Measurements from ENCODE around the gene CDKN2B-AS1. TPM values are rescaled to one million over a fixed set of nuclear protein-coding genes. Genes with fewer than 3 reads are reported as not detected.

Gene CDKN2B-AS1
- total RNA-seq, 2 donors from 2014 or later: not detected

DNA sequence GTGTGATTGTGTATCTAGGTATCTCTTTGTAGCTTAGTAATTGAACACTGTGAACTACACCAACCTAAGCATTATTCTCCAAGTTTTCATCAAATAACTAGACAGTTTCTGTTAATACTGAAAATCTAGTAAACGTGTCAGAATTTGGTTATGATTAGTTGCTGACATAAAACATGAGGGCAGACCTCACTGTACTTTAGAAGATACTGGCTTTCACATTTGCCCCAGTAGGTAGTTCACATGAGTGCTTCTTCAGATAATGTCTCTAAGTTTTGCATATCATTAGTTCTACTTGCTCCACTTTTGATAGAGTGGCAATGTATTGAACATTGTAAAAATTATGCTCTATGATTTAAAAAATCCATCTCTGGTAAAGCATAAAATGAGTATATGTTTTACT, 7.4 kb downstream of the CDKN2B-AS1 start:
- H3K27ac Mint-ChIP-seq: no peak overlapping the region
- 83% methylated on average over 1 of the region's 1 CpG; no CpG with 5 or more reads in 1 of the 2 experiments for WGBS, 2 experiments (ENCODE audit: insufficient coverage in 1 of 2, insufficient read length in 1 of 2)
- TF ChIP-seq, protein P1, sequence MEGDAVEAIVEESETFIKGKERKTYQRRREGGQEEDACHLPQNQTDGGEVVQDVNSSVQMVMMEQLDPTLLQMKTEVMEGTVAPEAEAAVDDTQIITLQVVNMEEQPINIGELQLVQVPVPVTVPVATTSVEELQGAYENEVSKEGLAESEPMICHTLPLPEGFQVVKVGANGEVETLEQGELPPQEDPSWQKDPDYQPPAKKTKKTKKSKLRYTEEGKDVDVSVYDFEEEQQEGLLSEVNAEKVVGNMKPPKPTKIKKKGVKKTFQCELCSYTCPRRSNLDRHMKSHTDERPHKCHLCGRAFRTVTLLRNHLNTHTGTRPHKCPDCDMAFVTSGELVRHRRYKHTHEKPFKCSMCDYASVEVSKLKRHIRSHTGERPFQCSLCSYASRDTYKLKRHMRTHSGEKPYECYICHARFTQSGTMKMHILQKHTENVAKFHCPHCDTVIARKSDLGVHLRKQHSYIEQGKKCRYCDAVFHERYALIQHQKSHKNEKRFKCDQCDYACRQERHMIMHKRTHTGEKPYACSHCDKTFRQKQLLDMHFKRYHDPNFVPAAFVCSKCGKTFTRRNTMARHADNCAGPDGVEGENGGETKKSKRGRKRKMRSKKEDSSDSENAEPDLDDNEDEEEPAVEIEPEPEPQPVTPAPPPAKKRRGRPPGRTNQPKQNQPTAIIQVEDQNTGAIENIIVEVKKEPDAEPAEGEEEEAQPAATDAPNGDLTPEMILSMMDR (conservative IDR thresholded peaks at IDR 0.05): no peak
- Histone ChIP-seq H3K4me3 (ENCODE audit: low read length) (no peak overlapping the region), H3K9me3 (ENCODE audit: control insufficient read depth, low read length) (no peaks in the 10 kb centered on the region), H3K27me3 (ENCODE audit: control insufficient read depth, insufficient read depth, low read length, poor library complexity, severe bottlenecking) (peaks cover 100% of the 10 kb centered on the region), H3K9ac (ENCODE audit: extremely low read depth, low read length, poor library complexity, severe bottlenecking) (no peak overlapping the region), H3K36me3 (ENCODE audit: control insufficient read depth, insufficient read depth, low read length) (peaks cover 11% of the 10 kb centered on the region), H3K4me1 (ENCODE audit: control insufficient read depth, insufficient read depth, low read length) (no peaks in the 10 kb centered on the region), H3K27ac (ENCODE audit: low read depth, low read length) (no peak overlapping the region)
- peaks cover 13% of the 10 kb centered on the region for H3K4me1 Mint-ChIP-seq
- peaks cover 2% of the 10 kb centered on the region for H3K36me3 Mint-ChIP-seq (ENCODE audit: low read depth)
- no peaks in the 10 kb centered on the region for H3K9me3 Mint-ChIP-seq
- DNase-seq: no peak
- H3K27me3 Mint-ChIP-seq (ENCODE audit: insufficient read depth): peaks cover 92% of the 10 kb centered on the region
- H3K4me3 Mint-ChIP-seq: no peak overlapping the region

- no peak overlapping the region for H3K9ac ChIP-seq (ENCODE audit: extremely low read depth, low read length, poor library complexity, severe bottlenecking)
- Mint-ChIP-seq H3K9me3 (no peaks in the 10 kb centered on the region), H3K27ac (peak overlapping the region; percentile 42), H3K4me3 (peak overlapping the region; percentile 54), H3K27me3 (ENCODE audit: insufficient read depth) (peaks cover 87% of the 10 kb centered on the region), H3K4me1 (peaks cover 16% of the 10 kb centered on the region), H3K36me3 (ENCODE audit: low read depth) (peaks cover 2% of the 10 kb centered on the region)
- H3K27me3 ChIP-seq (ENCODE audit: control insufficient read depth, insufficient read depth, low read length, poor library complexity, severe bottlenecking): peaks cover 90% of the 10 kb centered on the region
- no peaks in the 10 kb centered on the region for H3K9me3 ChIP-seq (ENCODE audit: control insufficient read depth, low read length)
- H3K4me3 ChIP-seq (ENCODE audit: low read length): peak overlapping the region; percentile 78
- TF ChIP-seq, protein P1 (conservative IDR thresholded peaks at IDR 0.05): peak; percentile 61
- no peaks in the 10 kb centered on the region for H3K4me1 ChIP-seq (ENCODE audit: control insufficient read depth, insufficient read depth, low read length)
- peaks cover 11% of the 10 kb centered on the region for H3K36me3 ChIP-seq (ENCODE audit: control insufficient read depth, insufficient read depth, low read length)
- DNase-seq: peak; percentile 79
- H3K27ac ChIP-seq (ENCODE audit: low read depth, low read length): no peak overlapping the region
- 4 to 7% methylated on average over 9 to 24 of the region's 25 CpGs for WGBS, 2 experiments (ENCODE audit: insufficient coverage in 1 of 2, insufficient read length in 1 of 2)
Measured at GRCh38 chr9:22005021-22005701, 10.6 kb downstream of the CDKN2B-AS1 start.

GRCh38 chr9:22005702-22006606, 11.4 kb downstream of the CDKN2B-AS1 start:
- H3K9me3 ChIP-seq (ENCODE audit: control insufficient read depth, low read length): no peaks in the 10 kb centered on the region
- H3K27ac ChIP-seq (ENCODE audit: low read depth, low read length): no peak overlapping the region
- Mint-ChIP-seq H3K4me3 (peak overlapping the region; percentile 54), H3K9me3 (no peaks in the 10 kb centered on the region), H3K27me3 (ENCODE audit: insufficient read depth) (peaks cover 88% of the 10 kb centered on the region), H3K27ac (peak overlapping the region; percentile 42), H3K36me3 (ENCODE audit: low read depth) (peaks cover 2% of the 10 kb centered on the region), H3K4me1 (peaks cover 16% of the 10 kb centered on the region)
- H3K4me3 ChIP-seq (ENCODE audit: low read length): peak overlapping the region; percentile 78
- TF ChIP-seq, protein P1 (conservative IDR thresholded peaks at IDR 0.05): no peak
- H3K36me3 ChIP-seq (ENCODE audit: control insufficient read depth, insufficient read depth, low read length): peaks cover 11% of the 10 kb centered on the region
- H3K9ac ChIP-seq (ENCODE audit: extremely low read depth, low read length, poor library complexity, severe bottlenecking): no peak overlapping the region
- no peaks in the 10 kb centered on the region for H3K4me1 ChIP-seq (ENCODE audit: control insufficient read depth, insufficient read depth, low read length)
- 3 to 4% methylated on average over 10 to 44 of the region's 44 CpGs for WGBS, 2 experiments (ENCODE audit: insufficient coverage in 1 of 2, insufficient read length in 1 of 2)
- peaks cover 90% of the 10 kb centered on the region for H3K27me3 ChIP-seq (ENCODE audit: control insufficient read depth, insufficient read depth, low read length, poor library complexity, severe bottlenecking)
- DNase-seq: peak; percentile 72
